ENCODE results near the gene GBP6.
"Not testable (repeated sequence)": the region's sequence is repeated elsewhere in the genome, so short reads cannot be mapped to it uniquely, and the experiment has no call there.

The GBP6 gene

DNA sequence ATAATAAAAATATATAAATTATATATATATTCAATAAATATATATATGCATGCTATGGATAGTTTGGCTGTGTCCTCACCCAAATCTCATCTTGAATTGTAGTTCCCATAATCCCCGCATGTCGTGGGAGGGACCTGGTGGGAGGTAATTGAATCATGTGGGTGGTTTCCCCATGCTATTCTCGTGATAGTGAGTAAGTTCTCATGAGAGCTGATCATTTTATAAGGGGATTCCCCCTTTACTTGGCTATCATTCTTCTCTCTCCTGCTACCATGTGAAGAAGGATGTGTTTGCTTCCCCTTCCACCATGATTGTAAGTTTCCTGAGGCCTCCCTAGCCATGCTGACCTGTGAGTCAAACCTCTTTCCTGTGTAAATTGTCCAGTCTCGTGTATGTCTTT lies 10.0 kb downstream of the GBP6 start:
- DNase-seq (ENCODE audit: low read depth), result not testable (repeated sequence)

DNA sequence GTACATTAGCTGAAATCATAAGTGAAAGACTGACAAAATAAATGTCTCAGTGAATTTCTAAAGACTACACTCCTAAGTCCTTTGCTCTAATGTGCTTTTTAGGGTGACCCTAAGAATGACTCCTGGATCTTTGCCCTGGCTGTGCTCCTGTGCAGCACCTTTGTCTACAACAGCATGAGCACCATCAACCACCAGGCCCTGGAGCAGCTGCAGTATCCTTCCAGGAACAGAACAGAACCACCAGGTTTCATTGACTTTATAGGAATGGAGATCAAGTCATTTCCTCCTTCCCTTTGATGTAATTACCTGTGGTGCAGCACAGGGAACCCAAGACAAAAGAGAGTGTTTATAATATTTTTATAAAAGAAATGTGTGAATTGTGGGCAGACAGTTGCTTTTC lies 14.1 kb downstream of the GBP6 start:
- no peak for DNase-seq (ENCODE audit: low read depth)

DNA sequence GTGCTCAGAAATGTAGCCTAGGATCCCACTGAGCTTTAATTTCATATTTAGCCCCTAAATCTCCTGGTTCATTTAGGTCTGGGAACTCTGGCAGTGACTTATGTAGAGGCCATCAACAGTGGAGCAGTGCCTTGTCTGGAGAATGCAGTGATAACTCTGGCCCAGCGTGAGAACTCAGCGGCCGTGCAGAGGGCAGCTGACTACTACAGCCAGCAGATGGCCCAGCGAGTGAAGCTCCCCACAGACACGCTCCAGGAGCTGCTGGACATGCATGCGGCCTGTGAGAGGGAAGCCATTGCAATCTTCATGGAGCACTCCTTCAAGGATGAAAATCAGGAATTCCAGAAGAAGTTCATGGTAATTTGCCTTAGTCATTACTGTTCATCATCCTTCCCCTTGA lies 17.8 kb downstream of the GBP6 start:
- DNase-seq (ENCODE audit: low read depth), result no peak

DNA sequence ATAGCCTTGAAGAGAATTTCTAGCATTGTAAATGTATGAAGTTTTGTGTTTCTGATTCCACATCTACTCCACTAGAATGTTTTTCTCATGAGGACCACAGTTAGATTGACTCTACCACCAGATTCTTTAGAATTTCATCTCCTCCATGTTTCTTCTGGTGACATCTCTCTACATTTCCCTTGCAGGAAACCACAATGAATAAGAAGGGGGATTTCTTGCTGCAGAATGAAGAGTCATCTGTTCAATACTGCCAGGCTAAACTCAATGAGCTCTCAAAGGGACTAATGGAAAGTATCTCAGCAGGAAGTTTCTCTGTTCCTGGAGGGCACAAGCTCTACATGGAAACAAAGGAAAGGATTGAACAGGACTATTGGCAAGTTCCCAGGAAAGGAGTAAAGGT lies 18.6 kb downstream of the GBP6 start:
- DNase-seq (ENCODE audit: low read depth), result no peak

DNA sequence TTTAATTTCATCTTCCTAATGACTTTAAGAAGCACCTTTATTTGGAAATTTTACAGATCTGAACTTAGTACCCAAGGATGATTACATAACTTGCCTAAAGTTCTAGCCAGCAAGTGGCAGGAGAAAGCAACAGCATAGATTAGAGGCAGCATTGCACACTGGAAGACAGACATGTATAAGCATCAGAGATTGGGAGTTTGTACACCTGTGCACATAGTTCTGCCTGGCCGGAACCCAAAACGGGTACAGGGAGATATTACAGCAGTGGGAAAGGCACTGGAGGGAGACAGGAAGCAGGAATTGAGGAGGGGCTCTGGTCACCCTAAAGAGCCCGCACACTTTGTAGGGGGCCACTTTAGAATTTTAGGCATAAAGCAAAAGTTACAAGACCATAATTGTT lies 19.3 kb downstream of the GBP6 start:
- no peak for DNase-seq (ENCODE audit: low read depth)

DNA sequence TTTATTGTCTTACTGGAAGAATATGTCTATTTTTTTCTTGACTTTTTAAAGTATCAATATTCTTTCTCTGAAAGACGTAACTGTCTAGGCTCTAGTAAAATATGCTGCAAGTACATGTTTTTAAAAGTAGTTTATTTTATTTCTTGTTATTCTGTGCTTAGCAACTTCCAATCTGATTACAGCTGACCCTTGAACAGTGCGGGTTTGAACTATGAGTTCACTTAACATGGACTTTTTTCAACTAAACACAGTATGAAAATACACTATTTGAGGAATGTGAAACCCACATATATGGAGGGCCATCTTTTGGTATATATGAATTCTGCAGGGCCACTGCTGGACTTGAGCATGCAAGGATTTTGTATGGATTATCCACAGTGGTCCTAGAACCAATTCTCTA lies 26.8 kb downstream of the GBP6 start:
- no peak for DNase-seq (ENCODE audit: low read depth)

DNA sequence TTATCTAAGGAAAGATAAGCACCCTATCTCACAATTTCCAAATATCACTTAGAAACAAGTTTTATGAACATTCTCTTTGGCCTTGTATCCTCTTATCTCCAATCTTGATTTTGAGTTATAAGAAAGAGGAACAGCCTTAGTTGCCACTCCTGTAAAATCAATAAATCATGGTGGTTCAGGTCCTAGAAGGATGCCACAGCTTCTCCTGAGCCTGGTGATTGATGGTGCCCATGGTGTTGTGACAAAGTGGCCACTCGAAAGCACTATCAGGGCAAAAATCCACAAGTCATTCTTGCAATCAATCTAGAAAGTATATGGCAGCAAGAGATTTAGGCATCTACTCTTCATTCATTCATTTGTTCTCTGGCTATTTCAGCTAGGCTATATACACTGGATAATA lies 27.8 kb downstream of the GBP6 start:
- DNase-seq (ENCODE audit: low read depth), result no peak

DNA sequence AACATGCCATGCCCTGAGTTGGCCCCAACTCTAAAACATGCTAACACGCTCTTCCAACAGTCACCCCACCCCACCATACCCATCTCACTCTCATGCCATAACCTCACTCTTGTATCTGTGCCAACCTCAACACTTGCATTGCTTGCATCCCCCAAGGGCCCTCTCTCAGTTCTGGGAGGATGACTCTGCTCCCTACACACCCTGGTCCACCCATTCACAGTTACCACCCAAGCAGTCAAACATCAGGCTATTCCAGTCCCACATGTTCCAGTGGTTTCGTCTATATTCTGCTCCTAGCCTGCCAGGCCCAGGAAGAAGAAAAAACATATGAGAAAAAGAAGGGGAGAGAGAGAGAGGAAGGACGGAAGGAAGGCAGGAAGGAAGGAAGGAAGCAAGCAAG lies 31.0 kb downstream of the GBP6 start:
- DNase-seq (ENCODE audit: low read depth), result no peak

DNA sequence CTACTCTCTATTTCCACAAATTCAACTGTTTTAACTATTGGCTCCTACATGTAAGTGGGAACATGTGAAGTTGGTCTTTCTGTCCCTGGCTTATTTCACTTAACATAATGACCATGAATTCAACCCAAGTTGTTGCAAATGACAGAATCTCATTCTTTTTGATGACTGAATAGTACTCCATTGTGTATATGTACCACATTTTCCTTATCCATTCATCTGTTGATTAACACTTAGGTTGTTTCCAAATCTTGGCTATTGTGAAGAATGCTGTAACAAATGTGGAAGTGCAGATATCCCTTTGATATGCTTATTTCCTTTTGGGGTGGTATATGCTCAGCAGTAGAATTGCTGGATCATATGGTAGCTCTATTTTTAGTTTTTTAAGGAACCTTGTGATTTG lies 33.0 kb downstream of the GBP6 start:
- no peak for DNase-seq (ENCODE audit: low read depth)

DNA sequence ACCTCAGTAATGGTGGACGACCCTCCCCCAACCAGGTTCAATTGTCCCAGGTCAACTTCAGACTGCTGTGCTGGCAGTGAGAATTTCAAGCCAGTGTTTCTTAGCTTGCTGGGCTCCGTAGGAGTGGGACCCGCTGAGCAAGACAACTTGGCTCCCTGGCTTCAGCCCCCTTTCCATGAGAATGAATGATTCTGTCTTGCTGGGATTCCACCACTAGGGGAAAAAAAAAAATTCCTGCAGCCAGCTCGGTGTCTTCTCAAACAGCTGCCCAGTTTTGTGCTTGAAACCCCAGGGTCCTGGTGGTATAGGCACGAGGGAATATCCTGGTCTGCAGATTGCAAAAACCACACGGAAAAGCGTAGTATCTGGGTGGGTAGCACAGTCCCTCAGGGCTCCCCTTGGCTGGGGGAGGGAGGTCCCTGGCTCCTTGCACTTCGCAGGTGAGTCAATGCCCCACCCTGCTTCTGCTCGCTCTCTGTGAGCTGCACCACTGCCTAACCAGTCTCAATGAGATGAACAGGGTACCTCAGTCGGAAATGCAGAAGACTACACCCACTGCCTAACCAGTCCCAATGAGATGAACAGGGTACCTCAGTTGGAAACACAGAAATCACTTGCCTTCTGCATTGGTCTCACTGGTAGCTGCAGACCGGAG lies 41.5 kb downstream of the GBP6 start:
- no peak for DNase-seq (ENCODE audit: low read depth)

DNA sequence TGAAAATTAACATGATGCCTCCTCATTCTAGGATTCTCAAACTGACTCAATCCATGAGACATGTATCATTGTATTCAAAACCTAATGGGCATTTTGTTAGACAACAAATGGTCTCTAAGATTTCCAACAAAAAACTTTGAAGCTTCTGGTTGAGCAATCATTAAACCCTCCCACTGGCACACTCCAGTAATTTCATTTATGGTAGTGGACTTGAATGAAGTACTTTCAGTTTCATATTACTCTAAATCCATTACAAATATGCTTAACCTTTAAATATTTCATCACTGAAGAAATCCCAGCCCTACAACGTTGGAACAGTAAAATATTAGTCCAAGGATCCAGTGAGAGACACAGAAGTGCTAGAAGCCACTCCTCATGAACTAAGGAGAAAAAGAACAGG lies 43.5 kb downstream of the GBP6 start:
- peak; percentile 36 for DNase-seq (ENCODE audit: low read depth)

DNA sequence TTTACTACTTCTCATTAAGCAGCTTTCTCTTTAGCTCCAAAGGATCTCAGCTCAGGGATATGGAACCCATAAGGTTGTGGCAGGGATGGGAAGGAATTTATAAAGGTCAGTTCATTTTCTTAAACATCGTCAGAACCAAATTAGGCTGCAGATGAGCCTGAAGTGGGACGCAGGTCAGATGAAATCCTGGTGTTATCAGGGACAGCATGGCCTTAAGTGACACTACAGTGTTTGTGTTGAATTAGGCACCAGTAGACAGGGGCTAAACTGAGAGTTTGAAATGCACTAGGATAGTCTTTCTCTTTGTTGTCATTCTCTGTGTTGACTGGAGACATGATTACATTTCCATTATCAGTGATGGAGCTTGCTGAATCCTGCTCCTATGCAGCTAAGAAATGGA lies 43.9 kb downstream of the GBP6 start:
- not testable (repeated sequence) for DNase-seq (ENCODE audit: low read depth)

DNA sequence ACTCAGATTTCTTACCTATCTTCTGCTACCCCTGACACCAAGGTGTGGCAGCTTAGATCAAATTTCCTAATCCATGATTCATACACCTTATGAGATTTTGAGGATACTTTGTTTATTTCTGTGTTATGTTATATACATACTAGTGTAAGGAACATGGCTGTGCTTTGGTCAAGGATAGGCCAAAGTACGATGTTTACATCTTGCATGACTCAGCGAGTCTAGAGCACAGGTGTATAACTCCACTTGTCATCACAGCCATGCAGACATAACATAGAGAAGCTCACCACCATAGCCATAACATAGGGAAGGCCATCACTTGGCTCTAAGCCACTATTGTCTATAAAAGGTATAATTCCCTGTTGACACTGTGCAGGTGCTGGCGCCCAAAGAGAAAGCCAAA lies 61.2 kb downstream of the GBP6 start:
- DNase-seq (ENCODE audit: low read depth), result no peak

DNA sequence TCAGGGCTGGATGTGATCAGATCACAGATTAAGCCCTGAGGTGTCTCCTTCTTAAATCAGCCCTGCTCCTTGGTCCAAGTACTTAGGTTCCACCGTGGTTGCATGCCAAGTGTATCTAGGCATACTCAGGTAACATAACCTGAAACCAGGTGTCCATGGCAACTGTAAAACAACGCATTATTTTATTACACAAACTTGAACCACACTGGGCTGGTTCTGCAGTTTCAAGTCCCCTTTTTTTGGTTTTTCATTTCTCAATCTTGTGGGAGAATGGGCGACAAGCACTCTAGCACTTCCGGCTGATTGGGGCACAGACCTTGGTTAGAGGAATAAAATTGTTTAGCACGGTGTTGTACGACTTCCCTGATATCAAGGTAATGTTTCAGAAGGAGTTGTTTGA lies 65.2 kb downstream of the GBP6 start:
- no peak for DNase-seq (ENCODE audit: low read depth)

DNA sequence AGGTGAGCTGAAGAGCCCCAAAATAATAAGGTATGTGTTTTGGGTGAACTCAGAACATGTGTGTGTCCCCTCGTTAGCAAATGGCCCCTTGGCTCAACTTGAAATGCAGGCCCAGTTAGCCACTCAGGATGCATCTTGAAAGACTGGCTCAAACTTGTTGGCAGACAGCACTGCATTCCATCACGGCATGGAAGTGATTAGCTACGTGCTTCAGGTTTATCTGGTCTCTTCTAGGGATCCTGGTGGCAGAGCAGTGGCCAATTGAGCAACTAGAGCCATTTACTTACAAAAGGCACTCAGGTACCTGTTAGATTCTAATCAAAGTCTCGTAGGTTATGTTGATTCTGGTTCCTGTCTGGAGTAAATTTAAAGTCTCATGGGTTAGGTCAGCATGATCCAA lies 65.8 kb downstream of the GBP6 start:
- not testable (repeated sequence) for DNase-seq (ENCODE audit: low read depth)

DNA sequence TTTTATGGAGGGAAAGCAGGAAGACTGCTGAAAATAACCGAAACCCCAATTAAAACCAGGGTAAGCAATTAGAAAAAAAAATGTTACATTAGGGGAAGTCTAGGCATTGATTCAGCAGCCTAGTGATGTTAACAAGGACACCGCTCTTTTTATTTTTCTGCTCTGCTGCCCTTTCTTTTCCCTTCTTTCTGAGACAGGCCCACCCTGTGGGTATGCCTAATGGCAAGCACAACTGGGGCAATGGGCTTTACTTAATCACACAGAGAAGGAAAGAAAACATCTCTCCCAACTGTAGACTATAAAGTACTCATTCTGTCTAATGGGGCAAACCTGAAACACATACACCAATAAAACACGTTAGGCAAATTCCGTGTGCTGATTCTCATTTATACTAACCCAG lies 69.6 kb downstream of the GBP6 start:
- DNase-seq (ENCODE audit: low read depth), result no peak

DNA sequence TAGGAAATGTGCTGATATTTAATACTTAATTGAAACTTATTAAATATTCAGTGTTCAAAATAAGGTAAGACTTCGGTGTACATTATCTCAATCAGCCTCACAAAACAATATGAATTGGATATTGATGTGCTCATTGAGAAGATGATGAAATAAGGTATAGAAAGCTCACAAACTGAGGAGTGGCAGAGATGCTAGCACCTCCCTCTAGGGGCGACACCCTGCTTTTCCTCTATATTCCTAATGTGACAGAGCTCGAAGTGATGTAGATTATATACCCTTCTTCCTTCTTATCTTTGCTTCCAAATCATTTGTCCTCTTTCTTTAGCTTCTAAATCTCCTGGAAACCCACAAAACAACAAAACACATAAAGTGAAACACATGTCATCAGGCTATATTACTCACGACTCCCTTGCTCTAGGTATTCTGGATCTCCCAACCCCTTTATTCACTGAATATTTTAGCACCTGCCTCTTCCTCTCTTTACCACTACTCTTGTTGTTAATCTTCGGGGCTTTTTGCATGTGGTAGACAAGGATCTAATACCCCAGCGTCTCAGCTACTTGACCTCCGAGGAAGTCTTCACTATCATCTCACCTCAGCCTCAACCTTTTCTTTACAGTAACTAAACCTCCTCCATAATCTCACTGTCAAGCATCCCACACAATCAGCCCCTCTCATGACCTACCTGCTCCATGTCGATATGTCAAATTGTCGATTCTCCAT lies 70.4 kb downstream of the GBP6 start:
- not testable (repeated sequence) for DNase-seq (ENCODE audit: low read depth)
